ENCODE results near the gene GBP7.
"Not testable (repeated sequence)": the region's sequence is repeated elsewhere in the genome, so short reads cannot be mapped to it uniquely, and the experiment has no call there.

GBP7 gene, protein sequence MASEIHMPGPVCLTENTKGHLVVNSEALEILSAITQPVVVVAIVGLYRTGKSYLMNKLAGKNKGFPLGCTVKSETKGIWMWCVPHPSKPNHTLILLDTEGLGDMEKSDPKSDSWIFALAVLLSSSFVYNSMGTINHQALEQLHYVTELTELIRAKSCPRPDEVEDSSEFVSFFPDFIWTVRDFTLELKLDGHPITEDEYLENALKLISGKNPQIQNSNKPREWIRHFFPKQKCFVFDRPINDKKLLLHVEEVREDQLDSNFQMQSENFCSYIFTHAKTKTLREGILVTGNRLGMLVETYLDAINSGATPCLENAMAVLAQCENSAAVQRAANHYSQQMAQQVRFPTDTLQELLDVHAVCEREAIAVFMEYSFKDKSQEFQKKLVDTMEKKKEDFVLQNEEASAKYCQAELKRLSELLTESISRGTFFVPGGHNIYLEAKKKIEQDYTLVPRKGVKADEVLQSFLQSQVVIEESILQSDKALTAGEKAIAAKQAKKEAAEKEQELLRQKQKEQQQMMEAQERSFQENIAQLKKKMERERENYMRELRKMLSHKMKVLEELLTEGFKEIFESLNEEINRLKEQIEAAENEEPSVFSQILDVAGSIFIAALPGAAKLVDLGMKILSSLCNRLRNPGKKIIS

DNA sequence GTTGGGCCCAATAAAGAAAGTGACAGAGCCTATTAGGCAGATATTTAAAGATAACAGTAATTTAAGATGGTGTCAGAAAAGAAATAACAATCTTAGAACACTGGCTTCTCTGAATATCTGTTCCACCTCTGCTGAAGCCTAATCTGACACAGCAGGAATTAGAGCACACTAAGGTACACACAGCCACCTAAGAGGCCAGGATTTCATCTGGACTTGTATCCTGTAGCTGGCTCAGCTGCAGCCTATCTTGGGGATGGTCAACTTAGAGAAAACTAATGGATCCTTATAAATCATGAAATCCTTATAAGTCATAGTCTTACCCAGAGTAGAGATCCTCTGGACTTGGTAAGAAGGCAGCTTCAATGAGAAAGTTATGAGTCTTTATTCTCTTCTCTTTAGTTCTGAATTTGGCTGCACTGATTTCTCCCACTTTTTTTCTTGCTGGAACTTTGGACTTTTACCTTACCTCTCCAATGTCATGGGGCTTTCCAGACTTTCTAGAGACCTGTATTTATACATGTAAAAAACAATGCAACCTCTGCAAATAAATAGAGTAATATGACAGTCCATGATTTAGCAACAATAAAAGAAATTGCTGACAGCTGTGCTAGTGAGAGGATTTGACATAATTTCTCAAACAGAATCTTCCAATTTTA lies at the start of gene GBP7:
TSS of gene GBP7 (minus strand) at position 403 of the 656 bp plus-strand sequence. CDS start 4,068 bp downstream, outside the sequence.
- CTCF ChIA-PET, result interaction anchor here (0.6 kb wide), 2 partner anchors 41 to 83 kb away, joined by 3 read pairs; no protein-coding TSS in a partner anchor

DNA sequence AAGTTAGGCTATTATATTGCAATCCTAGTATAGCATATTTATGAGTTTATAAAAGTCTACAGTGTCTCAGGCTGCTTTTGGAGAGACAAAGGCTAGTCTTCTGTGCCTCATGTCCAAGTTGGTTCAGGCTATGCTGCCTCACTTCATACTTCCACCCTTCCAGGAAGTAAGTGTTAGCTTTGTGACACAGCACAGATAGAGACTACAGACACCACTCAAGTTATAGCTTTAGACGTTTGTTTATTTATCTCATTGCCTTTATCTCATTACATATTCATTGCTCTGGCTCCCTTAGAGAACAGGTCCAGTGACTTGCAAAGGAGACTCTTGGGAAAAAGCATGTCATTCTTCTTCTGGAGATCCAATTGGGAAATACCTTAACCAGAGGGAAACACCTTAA lies 45.5 kb upstream of the GBP7 start:
- ChIA-PET POLR2A (ENCODE audit: low non-redundant PET) (no interaction called here), CTCF (no interaction called here)

More for the DNA sequence above, at the start of gene GBP7:
- H3K27ac ChIP-seq, result no peak within 1 kb of the TSS
- DNase-seq (ENCODE audit: low spot score), result no peak
- POLR2A ChIA-PET (ENCODE audit: low non-redundant PET), result no interaction called here
- TF ChIP-seq, protein P1, sequence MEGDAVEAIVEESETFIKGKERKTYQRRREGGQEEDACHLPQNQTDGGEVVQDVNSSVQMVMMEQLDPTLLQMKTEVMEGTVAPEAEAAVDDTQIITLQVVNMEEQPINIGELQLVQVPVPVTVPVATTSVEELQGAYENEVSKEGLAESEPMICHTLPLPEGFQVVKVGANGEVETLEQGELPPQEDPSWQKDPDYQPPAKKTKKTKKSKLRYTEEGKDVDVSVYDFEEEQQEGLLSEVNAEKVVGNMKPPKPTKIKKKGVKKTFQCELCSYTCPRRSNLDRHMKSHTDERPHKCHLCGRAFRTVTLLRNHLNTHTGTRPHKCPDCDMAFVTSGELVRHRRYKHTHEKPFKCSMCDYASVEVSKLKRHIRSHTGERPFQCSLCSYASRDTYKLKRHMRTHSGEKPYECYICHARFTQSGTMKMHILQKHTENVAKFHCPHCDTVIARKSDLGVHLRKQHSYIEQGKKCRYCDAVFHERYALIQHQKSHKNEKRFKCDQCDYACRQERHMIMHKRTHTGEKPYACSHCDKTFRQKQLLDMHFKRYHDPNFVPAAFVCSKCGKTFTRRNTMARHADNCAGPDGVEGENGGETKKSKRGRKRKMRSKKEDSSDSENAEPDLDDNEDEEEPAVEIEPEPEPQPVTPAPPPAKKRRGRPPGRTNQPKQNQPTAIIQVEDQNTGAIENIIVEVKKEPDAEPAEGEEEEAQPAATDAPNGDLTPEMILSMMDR (conservative IDR thresholded peaks at IDR 0.05; ENCODE audit: low read depth), result no peak

DNA sequence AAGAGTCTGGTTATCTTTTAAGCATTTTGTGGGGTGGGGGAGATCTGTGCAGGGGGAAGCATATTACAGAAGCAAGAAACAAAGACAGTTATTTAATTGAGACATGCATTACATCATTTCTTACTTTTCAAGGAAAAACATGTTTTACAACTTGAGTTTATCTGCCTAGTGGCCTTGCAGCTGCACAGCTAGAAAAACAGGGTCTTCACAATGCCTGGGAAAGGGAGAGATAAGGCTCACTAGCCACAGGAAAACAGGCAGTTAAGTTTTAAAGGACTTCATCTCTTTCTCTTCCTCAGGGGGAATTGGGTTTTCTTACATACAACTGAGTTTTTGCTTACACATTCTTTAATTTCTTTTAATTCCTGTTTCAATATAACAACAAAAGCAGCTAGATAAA lies 44.0 kb upstream of the GBP7 start:
- POLR2A ChIA-PET (ENCODE audit: low non-redundant PET); H3K27ac ChIP-seq: not testable (repeated sequence)
- CTCF ChIA-PET, result interaction anchor here (0.6 kb wide), 1 partner anchor 365 kb away, joined by 4 read pairs; no protein-coding TSS in a partner anchor

More for the DNA sequence above, 45.5 kb upstream of the GBP7 start:
- TF ChIP-seq, protein P1 (conservative IDR thresholded peaks at IDR 0.05; ENCODE audit: low read depth), result no peak
- no peak overlapping the region for H3K27ac ChIP-seq
- DNase-seq (ENCODE audit: low spot score), result no peak

DNA sequence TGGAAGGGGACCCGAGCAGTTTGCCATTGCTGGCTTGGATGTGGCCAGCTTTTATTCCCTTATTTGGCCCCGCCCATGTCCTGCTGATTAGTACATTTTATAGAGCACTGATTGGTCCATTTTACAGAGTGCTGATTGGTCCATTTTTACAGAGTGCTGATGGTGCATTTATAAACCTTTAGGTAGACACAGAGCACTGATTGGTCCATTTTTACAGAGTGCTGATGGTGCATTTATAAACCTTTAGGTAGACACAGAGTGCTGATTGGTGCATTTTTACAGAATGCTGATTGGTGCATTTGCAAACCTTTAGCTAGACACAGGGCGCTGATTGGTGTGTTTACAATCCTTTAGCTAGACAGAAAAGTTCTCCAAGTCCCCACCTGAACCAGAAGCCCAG lies 43.1 kb upstream of the GBP7 start:
- DNase-seq (ENCODE audit: low spot score); POLR2A ChIA-PET (ENCODE audit: low non-redundant PET); H3K27ac ChIP-seq; CTCF ChIA-PET: not testable (repeated sequence)

More for the DNA sequence above, 44.0 kb upstream of the GBP7 start:
- not testable (repeated sequence) for DNase-seq (ENCODE audit: low spot score)

DNA sequence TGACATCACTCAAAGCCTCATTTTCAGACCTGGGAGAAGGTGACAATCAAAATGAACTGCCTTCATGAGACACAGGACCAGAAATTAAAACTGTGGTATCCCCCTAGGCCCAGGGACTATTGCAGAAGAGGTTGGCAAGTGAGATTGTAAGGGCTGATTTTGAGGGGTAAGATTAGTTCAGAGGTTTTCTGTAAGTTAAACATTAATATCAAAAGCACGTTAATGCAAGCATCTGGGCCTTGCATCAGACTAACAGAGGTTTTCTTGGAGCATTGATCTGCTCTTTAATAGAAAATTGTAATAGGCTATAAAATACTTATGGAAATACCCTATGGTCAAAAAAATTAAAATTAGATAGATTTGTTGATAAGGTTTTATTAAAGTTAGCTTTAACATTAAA lies 37.5 kb upstream of the GBP7 start:
- no peak overlapping the region for H3K27ac ChIP-seq
- TF ChIP-seq, protein P1 (conservative IDR thresholded peaks at IDR 0.05; ENCODE audit: low read depth), result no peak
- CTCF ChIA-PET, result no interaction called here
- no peak for DNase-seq (ENCODE audit: low spot score)
- POLR2A ChIA-PET (ENCODE audit: low non-redundant PET), result no interaction called here

DNA sequence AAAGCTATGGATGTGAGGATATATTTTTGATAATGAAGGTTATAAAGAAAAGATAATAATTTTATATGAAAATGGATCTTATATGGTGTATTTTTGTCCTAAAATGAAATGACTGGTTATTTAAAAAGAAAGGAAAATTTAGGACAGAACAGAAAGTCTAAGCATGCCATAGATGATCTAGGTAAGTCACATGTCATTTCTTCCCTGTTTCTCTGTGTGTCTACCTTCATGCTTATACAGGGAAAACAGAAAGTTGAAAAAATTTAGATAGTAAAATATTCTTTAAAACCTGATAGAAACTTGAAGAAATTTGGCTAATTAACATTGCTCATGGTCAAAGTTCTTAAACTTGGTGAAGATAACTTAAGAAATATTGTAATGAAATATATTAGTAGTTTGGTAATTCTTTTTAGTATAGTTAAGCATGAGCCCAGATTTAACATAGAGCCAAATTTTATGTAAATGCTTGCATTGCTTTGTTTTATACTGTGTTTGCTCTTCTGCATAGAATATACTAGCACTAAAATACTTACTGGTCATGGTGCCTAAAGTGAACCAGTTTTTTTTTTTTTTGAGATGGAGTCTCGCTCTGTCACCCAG lies 35.3 kb upstream of the GBP7 start:
- ChIA-PET CTCF (no interaction called here), POLR2A (ENCODE audit: low non-redundant PET) (no interaction called here)
- TF ChIP-seq, protein P1 (conservative IDR thresholded peaks at IDR 0.05; ENCODE audit: low read depth), result no peak
- no peak overlapping the region for H3K27ac ChIP-seq
- no peak for DNase-seq (ENCODE audit: low spot score)

DNA sequence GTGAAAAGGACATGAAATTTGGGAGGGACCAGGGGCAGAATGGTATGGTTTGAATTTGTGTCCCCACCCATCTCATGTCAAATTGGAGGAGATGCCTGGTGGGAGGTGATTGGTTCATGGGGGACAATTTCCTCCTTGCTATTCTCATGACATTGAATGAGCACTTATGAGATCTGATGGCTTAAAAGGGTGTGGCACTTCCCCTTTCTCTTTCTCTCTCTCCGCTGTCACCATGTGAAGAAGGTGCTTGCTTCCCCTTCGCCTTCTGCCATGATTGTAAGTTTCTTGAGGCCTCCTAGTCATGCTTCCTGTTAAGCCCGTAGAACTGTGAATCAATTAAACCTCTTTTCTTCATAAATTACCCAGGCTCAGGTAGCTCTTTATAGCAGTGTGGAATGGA lies 30.6 kb upstream of the GBP7 start:
- CTCF ChIA-PET, result no interaction called here
- TF ChIP-seq, protein P1 (conservative IDR thresholded peaks at IDR 0.05; ENCODE audit: low read depth), result no peak
- POLR2A ChIA-PET (ENCODE audit: low non-redundant PET), result no interaction called here
- H3K27ac ChIP-seq, result no peak overlapping the region
- no peak for DNase-seq (ENCODE audit: low spot score)
